ENCODE results near the gene PHAX. TPM values are rescaled to one million over a fixed set of nuclear protein-coding genes. Genes with fewer than 3 reads are reported as not detected.

PHAX gene
- total RNA-seq, 6 donors from 2014 or later: 22.7 to 66.6 (median 30.8) TPM

DNA sequence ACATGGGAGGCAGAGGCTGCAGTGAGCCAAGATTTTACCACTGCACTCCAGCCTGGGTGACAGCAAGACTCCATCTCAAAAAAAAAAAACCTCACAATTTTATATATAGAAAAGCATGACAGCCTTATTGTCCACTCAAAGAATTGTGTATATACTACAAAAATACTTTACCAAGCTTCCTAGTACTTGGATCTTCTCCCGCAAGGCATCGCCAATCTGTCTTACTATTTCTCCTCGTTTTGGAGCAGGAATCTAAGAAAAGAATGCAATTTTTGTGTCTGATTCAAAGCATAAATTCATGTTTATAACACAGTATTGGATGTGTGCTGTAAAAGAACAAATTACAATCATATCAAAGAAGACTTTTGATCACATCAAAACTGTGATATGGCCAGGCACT lies 17.0 kb upstream of the PHAX start:
- Histone ChIP-seq H3K27ac (no peak overlapping the region), H3K4me3 (no peak overlapping the region), H3K9me3 (no peaks in the 10 kb centered on the region), H3K27me3 (no peaks in the 10 kb centered on the region), H3K4me1 (no peaks in the 10 kb centered on the region), H3K36me3 (peaks cover 0 to 70% (median 25%) of the 10 kb centered on the region in 4 donors)
- no peak for DNase-seq
- 88 to 94% methylated on average over 3 of the region's 3 CpGs for WGBS, 2 donors
- TF ChIP-seq POLR2AphosphoS5 (IDR thresholded peaks at IDR 0.05) (no peak), CTCF (IDR thresholded peaks at IDR 0.05) (no peak)
- no peak for ATAC-seq (ENCODE audit: low FRiP score in 2 of 2)

DNA sequence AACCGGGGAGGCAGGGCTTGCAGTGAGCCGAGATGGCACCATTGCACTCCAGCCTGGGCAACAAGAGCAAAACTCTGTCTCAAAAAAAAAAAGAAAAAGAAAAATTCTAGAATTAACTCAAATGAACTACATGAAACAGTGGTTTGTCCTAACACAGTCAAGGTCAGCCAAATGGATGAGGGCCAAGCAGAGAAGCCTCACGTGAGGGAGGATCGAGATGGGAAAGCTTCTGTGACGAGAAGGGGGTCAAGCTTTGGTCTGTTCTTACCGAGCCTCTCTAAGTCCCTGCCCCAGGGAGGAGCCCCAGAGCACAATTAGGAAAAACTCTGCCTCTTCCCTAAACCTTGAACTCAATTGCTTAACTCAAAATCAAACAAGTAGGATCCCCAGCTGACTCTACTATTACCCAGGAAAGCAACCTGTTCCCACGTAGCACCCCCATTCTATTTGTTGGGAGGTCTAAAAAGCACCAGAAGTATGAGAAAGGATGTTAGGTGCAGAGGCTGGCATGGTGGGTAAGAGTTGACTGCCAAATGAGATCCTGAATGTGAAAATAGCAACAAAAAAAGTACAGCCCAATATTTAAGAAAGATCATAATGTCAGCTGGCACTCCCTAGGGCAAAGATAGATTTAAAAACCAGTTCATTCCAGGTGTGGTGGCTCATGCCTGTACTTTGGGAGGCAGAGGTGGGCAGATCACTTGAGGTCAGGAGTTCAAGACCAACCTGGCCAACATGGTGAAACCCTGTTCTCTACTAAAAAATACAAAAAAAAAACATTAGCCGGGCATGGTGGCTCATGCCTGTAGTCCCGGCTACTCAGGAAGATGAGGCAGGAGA lies 13.0 kb upstream of the PHAX start:
- WGBS, 2 donors: 90 to 92% methylated on average over 9 of the region's 9 CpGs

GRCh38 chr5:126589536-126590297 lies 11.0 kb upstream of the PHAX start:
- H3K9me3 ChIP-seq: no peaks in the 10 kb centered on the region
- H3K27ac ChIP-seq: no peak overlapping the region
- H3K36me3 ChIP-seq: peaks cover 0 to 25% (median 10%) of the 10 kb centered on the region in 4 donors
- no peak overlapping the region for H3K4me3 ChIP-seq
- H3K4me1 ChIP-seq: peaks cover 3 to 14% (median 12%) of the 10 kb centered on the region in 4 donors
- no peaks in the 10 kb centered on the region for H3K27me3 ChIP-seq
- TF ChIP-seq POLR2AphosphoS5 (IDR thresholded peaks at IDR 0.05) (no peak), POLR2A (IDR thresholded peaks at IDR 0.05) (no peak), CTCF (IDR thresholded peaks at IDR 0.05) (no peak), EP300 (IDR thresholded peaks at IDR 0.05) (no peak)
- DNase-seq: peak in 1 of 2 donors; percentile 62
- ATAC-seq (ENCODE audit: low FRiP score in 2 of 2): no peak
- WGBS, 2 donors: 94 to 96% methylated on average over 25 to 28 of the region's 28 CpGs

More for the DNA sequence above, 13.0 kb upstream of the PHAX start:
- DNase-seq (no peak), ATAC-seq (ENCODE audit: low FRiP score in 2 of 2) (no peak)
- Histone ChIP-seq H3K27me3 (no peaks in the 10 kb centered on the region), H3K9me3 (no peaks in the 10 kb centered on the region), H3K4me1 (no peaks in the 10 kb centered on the region), H3K27ac (no peak overlapping the region), H3K36me3 (peaks cover 0 to 43% (median 15%) of the 10 kb centered on the region in 4 donors), H3K4me3 (no peak overlapping the region)
- TF ChIP-seq EP300 (IDR thresholded peaks at IDR 0.05) (no peak), CTCF (IDR thresholded peaks at IDR 0.05) (no peak)

GRCh38 chr5:126591549-126591948 lies 9.2 kb upstream of the PHAX start:
- Histone ChIP-seq H3K4me1 (peaks cover 3 to 24% (median 12%) of the 10 kb centered on the region in 4 donors), H3K4me3 (no peak overlapping the region), H3K27ac (no peak overlapping the region), H3K36me3 (peaks cover 0 to 18% (median 6%) of the 10 kb centered on the region in 4 donors), H3K27me3 (no peaks in the 10 kb centered on the region), H3K9me3 (no peaks in the 10 kb centered on the region)
- TF ChIP-seq EP300 (IDR thresholded peaks at IDR 0.05): no peak
- TF ChIP-seq POLR2A (IDR thresholded peaks at IDR 0.05): no peak
- no peak for TF ChIP-seq CTCF (IDR thresholded peaks at IDR 0.05)
- TF ChIP-seq POLR2AphosphoS5 (IDR thresholded peaks at IDR 0.05): no peak
- DNase-seq: no peak
- ATAC-seq (ENCODE audit: low FRiP score in 2 of 2): no peak
- WGBS, 2 donors: 83 to 100% methylated on average over 1 of the region's 1 CpG
